ENCODE results near the gene ADAM19.

Gene ADAM19

GRCh38 chr5:157476702-157477408 lies 98.7 kb downstream of the ADAM19 start:
- TF ChIP-seq, protein P1, sequence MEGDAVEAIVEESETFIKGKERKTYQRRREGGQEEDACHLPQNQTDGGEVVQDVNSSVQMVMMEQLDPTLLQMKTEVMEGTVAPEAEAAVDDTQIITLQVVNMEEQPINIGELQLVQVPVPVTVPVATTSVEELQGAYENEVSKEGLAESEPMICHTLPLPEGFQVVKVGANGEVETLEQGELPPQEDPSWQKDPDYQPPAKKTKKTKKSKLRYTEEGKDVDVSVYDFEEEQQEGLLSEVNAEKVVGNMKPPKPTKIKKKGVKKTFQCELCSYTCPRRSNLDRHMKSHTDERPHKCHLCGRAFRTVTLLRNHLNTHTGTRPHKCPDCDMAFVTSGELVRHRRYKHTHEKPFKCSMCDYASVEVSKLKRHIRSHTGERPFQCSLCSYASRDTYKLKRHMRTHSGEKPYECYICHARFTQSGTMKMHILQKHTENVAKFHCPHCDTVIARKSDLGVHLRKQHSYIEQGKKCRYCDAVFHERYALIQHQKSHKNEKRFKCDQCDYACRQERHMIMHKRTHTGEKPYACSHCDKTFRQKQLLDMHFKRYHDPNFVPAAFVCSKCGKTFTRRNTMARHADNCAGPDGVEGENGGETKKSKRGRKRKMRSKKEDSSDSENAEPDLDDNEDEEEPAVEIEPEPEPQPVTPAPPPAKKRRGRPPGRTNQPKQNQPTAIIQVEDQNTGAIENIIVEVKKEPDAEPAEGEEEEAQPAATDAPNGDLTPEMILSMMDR (IDR thresholded peaks at IDR 0.05; ENCODE audit: control insufficient read depth, extremely low read depth, insufficient read depth): peak; percentile 84

DNA sequence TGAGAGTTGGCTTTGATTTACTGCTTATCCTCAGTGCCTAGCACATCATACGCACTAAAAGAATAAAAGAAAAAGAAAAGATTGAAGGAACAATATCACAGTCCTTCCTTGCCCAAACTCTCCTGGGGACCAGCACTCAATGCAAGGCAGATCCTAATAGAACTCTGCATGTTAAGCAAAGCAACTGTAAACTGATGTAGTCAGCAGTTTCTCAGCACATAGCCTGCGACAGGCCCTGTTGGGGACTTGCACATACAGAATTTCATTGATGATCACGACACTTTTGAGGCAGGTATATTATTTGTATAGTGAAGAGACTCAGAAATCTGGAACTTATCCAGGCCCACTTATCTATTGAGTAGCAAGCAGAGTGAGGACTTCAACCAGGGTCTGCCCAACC lies 100.1 kb downstream of the ADAM19 start:
- TF ChIP-seq, protein P1 (IDR thresholded peaks at IDR 0.05; ENCODE audit: control insufficient read depth, extremely low read depth, insufficient read depth): no peak
- H3K4me3 ChIP-seq (ENCODE audit: low read depth, low read length): no peak overlapping the region
- no peak for DNase-seq (ENCODE audit: low read depth)

More at GRCh38 chr5:157476702-157477408, 98.7 kb downstream of the ADAM19 start:
- peak; percentile 34 for DNase-seq (ENCODE audit: low read depth)
- no peak overlapping the region for H3K4me3 ChIP-seq (ENCODE audit: low read depth, low read length)

DNA sequence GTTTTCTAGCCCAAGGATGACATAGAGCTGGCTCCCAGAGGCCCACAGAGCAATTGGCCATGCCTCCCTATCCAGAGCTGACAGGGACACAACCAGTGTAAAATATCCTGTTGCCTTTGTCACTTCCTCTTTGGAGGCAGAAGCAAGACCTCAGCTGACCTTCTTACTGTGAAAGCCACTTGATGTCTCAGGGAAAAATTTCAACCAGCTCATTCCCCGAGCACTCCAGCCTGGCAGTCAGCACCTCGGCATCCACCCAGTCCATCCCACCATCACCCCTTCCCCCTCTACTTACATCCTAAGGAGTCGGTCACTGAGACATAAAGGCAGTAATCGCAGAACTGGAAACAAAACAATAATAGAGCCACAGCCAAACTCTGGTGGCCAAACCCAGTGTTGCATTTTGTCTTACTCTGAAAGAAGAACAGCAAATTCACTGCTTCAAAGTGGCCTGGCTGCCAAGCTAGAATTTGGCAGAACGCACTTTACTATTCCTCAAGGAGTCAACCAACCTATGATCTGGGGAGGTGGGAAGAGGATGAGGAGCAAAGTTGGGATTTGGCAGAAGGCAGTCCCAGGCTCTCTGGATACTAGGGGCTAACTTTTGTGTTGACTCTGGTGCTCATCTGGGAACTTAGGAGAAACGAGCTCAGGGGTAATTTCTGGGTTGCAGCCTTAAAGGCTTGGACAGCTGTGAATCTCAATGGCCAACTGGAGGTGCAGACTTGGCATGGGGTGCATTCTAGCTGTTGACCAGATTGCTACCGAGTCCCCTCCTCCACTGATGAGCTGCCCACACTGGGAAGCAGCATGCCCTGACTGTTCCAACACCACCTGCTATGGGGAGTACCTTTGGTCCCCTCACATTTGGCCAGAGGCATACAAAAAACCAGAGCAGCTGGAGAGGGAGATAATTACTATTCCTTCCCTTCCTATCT lies 101.9 kb downstream of the ADAM19 start:
- DNase-seq (ENCODE audit: low read depth): no peak
- TF ChIP-seq, protein P1 (IDR thresholded peaks at IDR 0.05; ENCODE audit: control insufficient read depth, extremely low read depth, insufficient read depth): no peak
- no peak overlapping the region for H3K4me3 ChIP-seq (ENCODE audit: low read depth, low read length)

DNA sequence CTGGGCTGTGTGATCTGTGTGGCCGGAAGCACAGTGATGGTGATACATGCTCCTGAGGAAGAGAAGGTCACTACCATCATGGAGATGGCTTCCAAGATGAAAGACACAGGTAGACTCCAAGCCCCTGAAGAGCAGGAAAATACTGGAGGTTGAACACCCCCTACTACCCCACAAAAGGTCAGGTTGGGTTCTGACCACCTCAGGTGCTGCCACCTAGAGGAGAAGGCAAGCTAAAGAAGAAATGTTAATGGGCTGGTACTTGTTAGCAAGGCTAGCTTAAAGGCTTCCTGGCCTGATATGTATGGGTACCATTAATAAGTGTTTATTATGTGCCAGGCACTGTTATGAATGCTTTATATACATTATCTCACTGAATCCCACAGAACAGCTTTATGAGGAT lies 103.9 kb downstream of the ADAM19 start:
- H3K4me3 ChIP-seq (ENCODE audit: low read depth, low read length): no peak overlapping the region
- TF ChIP-seq, protein P1 (IDR thresholded peaks at IDR 0.05; ENCODE audit: control insufficient read depth, extremely low read depth, insufficient read depth): peak; percentile 50
- DNase-seq (ENCODE audit: low read depth): no peak

GRCh38 chr5:157470631-157471030 lies 104.9 kb downstream of the ADAM19 start:
- no peak for DNase-seq (ENCODE audit: low read depth)
- TF ChIP-seq, protein P1 (IDR thresholded peaks at IDR 0.05; ENCODE audit: control insufficient read depth, extremely low read depth, insufficient read depth): no peak
- no peak overlapping the region for H3K4me3 ChIP-seq (ENCODE audit: low read depth, low read length)

- H3K4me3 ChIP-seq (ENCODE audit: low read depth, low read length): no peak overlapping the region
- TF ChIP-seq, protein P1 (IDR thresholded peaks at IDR 0.05; ENCODE audit: control insufficient read depth, extremely low read depth, insufficient read depth): no peak
- DNase-seq (ENCODE audit: low read depth): no peak
Measured at GRCh38 chr5:157469687-157470086, 105.9 kb downstream of the ADAM19 start.
